Fibroblast of peridontal ligament (primary cell): ENCODE results near the gene SEC61B.
A peak's percentile ranks its signal among the peaks of the same experiment; 100 is the strongest.

Experiments
- DNase-seq: peaks from one replicate; pipeline ENCODE4 v3.0.0-alpha.2; 2010; ENCODE audit errors: extremely low read depth

Gene SEC61B

DNA sequence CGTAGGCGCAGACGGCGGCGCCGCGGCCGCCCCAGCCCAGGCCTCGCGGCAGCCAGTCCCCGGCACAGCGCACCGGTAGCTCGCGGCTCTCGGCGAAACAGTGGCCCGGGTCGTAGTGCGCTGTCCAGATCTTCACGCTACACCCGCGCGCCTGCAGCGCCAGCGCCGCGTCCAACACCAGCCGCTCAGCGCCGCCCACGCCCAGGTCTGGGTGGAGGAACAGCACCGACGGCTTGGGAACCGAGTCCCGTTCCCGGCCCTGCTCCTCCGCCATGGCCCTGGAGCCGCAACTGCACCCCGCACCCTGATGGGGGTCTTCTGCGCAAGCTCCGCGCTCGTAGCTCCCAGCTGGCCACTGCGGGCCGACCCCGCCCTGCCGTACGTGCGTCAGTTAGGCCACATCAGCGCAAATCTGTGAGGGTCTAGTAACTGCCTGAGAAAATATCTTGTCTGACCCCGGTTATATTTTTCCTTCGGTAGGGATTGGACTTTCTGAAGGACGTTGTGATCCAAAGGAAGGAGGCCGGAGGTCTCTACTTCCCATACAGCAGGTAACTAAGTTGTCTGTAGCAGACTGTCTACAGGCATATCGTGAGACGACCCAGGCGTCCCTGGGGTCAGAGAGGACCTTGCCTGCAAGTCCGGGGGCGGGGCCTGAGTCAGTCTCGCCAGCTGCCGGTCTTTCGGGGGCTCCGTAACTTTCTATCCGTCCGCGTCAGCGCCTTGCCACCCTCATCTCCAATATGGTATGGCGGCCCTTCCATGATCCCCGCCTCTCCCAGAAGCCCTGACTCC lies at the start of gene SEC61B, which contains the start of gene ALG2:
SEC61B (plus strand) TSS at position 662 of the 795 bp plus-strand sequence; CDS start at position 744, 82 bp downstream.
ALG2 (minus strand) TSS at position 322 of the 795 bp plus-strand sequence; CDS start at position 274, 48 bp downstream.
- peak; percentile 96 for DNase-seq

DNA sequence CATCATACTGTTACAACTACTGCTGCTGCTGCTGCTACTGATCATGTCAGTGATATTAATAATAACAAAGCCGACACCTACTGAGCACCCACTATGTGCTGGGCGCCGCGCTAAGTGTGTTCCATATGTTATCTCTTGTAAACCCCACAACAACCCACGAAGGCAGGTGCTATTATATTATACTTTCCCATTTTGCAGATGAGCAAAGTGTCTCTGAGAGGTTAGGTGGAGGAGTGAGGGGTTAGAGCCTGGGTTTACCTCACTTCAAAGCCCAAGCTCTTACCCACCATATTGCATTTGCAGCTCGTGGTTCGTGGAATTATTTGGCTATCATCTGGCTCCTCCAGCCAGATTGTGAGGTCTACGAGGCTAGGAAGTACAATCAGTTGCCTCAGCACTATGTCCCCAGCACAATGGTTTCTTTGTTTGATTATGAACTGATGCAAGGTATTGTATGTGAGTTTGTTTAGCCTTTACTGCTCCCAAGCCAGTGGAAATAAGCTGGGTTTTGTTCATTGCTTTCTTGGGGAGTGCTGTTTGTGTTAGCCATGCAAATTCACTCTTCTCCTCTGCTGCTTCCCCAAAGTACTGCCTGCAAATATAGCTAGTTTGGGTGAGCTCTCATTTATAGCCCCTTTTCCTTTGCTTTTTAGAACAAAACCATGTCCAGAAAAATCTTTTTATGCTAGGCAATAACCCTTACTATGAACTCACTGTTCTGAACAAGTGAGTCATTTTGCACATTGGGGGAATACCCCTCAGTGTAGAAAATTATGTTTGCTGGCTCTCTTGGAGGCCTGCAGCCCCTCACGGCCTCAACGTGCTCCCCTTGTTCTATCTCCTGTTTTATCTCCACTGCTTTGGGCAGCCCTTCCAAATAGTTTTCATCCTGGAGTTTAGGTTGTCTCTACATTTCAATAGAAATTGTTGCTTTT lies 48.2 kb upstream of the SEC61B start:
- no peak for DNase-seq

GRCh38 chr9:99176527-99177013 lies 45.5 kb upstream of the SEC61B start:
- no peak for DNase-seq

DNA sequence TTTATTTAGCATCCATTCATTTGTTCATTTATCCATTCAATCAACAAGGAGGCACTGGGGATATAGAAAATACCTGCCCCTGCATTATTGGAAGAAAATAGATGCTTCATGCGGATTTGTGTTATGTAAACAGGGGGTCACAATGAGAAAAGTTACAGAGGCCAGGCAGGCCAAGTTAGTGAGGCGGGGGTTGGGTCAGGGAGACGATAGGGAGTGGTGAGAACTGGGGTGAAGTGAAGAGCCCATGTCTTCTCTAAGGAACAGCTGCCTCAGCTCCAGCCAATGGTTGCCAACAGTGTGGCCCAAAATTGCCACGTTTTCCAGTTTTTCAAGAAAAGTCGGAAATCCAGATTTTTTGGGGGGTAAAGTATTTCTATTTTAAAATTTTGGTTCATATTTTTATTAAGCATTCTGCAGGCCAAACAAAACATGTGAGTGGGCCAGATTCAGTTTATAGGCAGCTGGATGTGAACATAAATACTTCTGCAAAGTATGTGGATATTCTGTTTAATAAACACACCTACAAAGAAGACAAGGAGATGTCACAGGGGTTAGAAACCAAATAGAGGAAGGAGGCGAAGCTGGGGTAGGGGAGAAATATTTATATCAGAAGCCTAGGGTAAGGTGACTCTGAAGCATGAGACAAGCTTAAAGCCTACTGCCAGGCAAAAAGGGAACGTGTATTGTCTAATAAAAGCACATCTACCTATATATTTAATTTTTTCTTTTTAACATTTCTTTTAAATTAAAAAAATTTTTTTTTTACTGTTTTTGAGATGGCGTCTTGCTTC lies 44.3 kb upstream of the SEC61B start:
- DNase-seq = no peak

- DNase-seq = no peak
Observed at GRCh38 chr9:99178912-99179872, 42.9 kb upstream of the SEC61B start.

- no peak for DNase-seq
Observed at GRCh38 chr9:99180199-99180598, 41.9 kb upstream of the SEC61B start.

- no peak for DNase-seq
Observed at GRCh38 chr9:99180662-99181061, 41.4 kb upstream of the SEC61B start.

- DNase-seq = no peak
Observed at GRCh38 chr9:99181206-99181605, 40.9 kb upstream of the SEC61B start.

DNA sequence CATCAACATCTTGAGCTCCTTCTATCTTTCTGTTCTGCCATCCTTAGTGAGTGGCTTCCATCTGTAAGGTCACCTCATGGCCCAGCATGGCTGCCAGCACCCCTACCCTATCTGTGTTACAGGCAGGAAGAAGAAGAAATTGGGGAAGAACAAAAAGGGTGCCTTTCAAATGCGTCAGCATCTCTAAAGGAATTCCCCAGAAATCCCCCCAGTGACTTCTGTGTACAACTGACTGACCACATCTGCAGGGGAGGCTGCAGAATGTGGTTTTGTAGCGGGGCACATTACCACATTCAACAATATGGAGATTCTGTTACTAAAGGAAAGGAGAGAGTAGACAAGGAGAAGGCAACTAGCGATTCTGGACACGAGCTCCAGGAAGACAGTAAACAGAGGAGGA lies 40.5 kb upstream of the SEC61B start:
- DNase-seq = peak; percentile 71

GRCh38 chr9:99182356-99182755 lies 39.7 kb upstream of the SEC61B start:
- DNase-seq = peak; percentile 68

DNA sequence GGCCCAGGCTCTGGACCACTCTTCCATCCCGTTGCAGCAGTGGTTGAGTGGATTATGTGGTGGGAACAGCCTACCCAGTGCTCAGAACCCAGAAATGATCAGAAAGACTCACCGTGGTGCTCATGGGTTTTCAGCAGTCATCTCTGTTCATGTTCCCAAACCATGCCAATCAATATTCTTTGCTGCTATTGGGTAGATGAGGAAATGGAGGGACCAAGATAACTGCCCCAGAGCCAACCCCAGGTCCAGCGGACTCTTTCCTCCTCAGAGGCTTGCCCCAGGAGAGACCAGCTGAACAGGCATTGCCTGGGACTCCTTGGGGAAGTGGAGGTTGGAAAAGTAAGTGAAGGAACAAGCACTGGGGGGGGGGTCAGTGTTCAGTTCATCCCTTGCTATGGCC lies 38.5 kb upstream of the SEC61B start:
- no peak for DNase-seq

- no peak for DNase-seq
Observed at GRCh38 chr9:99184110-99184474, 38.0 kb upstream of the SEC61B start.

GRCh38 chr9:99184475-99185347 lies 37.4 kb upstream of the SEC61B start:
- peak; percentile 93 for DNase-seq

DNA sequence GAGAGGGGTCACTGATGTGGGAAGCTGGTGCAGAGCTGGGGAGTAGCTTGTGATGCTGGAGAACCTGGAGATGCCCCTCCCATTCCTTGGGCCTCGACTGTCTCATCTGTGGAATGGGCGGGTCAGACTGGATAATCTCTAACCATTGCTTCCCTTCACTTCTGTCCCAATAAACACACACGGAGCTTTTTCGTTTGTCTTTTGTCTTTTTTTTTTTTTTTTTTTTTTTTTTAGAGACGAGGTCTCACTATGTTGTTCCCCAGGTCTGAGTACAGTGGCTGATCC lies 36.8 kb upstream of the SEC61B start:
- DNase-seq = no peak

DNA sequence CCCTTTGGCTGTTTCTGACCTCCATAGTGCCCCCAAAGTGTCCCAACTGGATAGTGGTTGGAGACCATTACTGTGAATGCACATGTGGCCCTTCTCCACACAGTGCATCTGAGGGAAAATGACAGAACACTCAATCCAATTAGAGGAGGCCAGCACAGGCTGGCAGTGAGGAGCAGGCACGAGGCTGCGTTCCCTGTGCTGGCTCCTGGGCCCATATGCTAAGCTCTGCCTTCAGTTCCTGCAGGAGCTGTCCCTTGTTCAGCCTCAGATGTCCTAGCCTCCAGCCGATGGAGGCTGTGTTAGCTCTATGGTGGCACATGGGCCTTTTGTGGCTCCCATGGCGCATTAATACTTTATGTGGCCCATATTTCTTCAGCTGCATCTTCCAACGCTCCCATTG lies 36.1 kb upstream of the SEC61B start:
- no peak for DNase-seq

DNA sequence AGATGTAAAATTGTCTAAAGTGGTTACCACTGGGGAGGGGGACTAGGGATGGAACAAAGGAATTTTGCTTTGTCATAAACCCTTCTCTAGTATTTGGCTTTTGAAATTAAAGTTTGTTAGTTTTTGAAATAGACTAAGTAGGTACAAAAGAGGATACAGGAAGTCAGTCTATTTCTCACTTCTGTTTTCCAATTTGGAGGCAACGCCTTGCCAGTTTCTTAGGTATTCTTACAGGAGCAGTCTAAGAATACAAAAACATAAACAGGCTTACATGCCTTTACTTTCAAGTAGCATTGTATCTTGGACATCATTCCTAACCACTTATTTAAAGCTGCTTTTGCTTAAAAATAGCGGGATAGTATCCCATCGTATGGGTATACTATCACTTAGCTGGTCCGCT lies 34.8 kb upstream of the SEC61B start:
- DNase-seq = no peak

- no peak for DNase-seq
Observed at GRCh38 chr9:99189186-99189585, 32.9 kb upstream of the SEC61B start.

DNA sequence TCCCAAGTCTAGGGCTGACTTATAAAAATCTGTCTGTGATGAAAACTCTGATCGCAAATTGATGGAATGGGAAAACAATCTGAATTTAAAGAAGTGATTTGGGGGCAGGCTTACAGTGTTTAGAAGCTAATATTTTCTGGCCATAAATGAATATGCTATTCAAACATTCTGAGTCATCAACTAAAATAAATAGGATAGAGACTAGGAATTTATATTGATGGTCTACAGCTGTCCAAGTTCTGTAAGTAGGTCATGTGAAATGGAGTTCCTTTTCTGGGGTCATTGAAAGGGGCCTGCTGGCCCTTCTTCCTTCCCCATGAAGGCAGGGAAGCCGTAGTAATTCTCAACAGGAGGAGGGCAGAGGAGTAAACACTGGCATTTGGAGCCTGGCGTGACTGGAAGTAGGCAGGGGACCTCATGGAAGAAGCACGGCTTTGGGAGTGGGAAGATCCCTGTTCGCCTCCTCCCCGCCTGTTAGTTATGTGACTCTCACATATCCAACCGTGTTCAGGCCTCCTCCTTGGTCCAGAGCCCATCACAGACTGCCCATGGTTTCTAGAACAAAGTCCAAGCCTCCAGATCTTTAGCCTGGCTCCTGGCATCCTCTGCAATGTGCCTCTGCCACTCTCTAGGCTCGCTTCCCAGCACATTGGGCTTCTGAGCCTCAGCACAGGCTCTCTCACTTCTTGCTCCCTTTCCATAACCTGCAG lies 32.0 kb upstream of the SEC61B start:
- peak; percentile 15 for DNase-seq
